Fibroblast of skin of left quadriceps (primary cell): ENCODE results near the gene TTC23L.

Experiments
- DNase-seq, 2 experiments: peaks; one replicate each; pipeline ENCODE4 v3.0.0-alpha.2; 2013; ENCODE audit warnings: low read depth in 2 of 2

The TTC23L gene

GRCh38 chr5:34869256-34869655 lies 30.3 kb downstream of the TTC23L start:
- no peak for DNase-seq

DNA sequence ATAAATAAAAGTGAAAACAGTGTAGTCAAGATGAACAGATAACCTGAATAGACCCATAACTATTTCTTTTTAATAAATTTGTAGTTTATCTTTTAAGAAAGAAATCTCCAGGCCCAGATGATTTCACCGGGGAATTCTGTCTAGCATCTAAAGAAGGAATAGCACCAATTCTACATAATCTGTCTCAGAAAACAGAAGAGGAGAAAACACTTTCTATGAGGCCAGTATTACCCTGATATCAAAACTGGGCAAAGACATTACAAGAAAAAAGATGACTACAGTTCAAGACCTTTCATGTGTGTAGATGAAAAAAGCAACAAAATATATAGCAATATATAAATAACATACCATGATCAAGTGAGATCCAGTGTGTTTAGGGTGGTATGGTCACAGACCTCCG lies 31.4 kb downstream of the TTC23L start:
- no peak for DNase-seq

- DNase-seq, result no peak
These were observed 37.3 kb downstream of the TTC23L start for GRCh38 chr5:34876275-34876674.

- no peak for DNase-seq
These were observed 42.3 kb downstream of the TTC23L start for GRCh38 chr5:34881246-34881645.

DNA sequence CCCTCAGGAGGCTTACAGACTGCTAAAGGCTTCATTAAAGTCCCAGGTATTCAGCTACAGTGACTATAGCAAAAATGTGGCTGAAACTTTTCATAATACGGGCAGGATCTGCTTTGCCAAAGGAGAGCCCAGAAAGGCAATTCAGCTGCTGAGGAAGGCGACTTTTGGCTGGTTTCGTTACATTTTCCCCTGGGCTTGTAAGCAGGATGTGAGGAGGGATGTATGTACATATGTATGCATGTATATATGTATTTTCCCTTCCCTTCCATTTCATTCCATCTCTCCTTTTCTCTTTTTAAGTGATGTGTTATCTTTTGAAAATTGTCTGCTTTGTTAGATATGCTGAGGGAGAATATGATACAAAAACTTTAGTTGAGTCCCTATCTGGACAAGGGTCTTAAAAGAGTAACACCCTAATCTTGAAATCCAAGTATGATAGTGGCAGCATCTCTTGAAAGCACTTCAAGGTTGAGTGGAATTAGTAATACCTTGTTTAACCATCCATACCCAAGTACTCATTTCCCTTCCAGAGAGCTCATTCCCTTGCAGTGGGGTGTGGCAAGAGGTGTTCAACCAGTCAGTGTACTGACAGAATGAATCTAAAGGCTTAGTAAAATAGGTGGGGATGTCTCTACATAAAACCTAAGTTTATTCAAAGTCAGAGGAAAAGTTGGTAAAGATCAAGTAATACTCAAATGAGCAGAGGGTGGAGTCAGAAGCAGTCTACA lies 47.6 kb downstream of the TTC23L start:
- no peak for DNase-seq

DNA sequence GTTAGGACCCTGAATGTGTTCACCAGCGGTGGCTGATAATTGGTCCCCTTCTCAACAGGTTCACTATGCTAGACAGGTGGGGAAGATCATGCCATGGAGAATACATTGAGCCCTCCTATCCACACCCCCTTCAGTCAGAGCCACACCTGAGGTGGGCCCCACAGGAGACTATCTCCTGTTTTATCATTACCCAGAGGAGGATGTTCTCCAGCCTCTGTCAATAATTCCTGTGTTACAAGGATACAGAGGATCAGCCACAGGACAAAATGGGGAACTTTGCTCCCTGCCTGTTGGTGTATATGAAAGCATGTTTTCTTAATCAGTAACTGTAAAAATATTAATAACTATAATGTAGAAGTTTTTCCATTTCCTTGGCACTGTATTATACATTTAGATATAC lies 50.4 kb downstream of the TTC23L start:
- DNase-seq, result no peak

DNA sequence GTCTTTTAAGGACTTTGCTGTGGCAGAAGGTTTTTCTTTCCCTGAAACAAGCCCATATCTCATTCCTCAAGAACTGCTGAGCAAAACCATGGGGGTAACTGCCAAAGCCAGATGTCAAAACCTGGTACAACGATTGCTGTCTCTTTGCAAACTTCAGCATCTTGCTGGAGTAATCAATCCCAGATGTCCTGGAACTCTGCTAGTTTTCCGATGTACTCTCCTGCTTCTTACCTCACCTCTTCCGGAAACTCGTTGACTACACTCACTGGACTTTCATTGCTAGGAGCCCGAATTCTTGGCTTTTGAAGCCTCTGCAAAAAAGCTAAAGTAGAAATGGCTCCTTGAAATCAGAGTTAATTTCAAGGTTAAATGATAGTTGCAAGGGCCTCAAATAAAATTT lies 53.0 kb downstream of the TTC23L start:
- DNase-seq, result peak; percentile 95

DNA sequence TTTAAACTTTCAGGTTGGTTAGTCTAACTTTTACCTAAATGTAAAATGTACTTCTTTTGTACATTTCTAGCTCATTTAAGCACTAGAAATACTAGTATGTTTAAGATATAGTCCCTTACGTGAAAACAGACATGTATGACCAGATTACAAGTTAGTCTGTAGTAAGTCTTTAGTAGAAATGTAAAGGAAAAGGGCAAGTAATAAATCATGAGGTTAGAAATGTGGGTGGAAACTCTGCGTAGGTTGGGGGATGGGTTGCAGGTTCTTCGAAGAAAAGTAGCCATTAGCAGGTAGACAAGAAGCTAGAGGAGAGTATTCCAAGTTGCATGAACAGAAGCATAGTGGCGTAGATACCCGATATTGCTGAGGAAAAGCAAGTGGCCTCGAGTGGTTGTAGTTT lies 53.5 kb downstream of the TTC23L start:
- no peak for DNase-seq

DNA sequence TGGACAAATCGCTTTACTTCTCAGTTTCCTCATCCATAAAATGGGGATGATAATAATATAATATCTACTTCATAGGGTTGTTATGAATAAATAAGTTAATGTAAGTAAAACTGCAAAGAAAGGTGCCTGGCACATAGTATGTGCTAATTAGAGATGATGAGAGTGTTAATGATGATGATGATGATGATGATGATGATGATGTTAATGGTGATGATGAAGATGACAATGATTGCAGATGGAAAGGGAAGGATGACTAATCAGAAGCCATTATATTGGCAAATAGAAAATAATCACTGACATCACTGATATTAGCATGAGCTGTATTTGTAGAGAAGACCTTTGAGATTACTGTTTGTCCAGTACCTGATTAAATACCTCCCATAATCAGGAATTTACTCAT lies 55.8 kb downstream of the TTC23L start:
- no peak for DNase-seq

DNA sequence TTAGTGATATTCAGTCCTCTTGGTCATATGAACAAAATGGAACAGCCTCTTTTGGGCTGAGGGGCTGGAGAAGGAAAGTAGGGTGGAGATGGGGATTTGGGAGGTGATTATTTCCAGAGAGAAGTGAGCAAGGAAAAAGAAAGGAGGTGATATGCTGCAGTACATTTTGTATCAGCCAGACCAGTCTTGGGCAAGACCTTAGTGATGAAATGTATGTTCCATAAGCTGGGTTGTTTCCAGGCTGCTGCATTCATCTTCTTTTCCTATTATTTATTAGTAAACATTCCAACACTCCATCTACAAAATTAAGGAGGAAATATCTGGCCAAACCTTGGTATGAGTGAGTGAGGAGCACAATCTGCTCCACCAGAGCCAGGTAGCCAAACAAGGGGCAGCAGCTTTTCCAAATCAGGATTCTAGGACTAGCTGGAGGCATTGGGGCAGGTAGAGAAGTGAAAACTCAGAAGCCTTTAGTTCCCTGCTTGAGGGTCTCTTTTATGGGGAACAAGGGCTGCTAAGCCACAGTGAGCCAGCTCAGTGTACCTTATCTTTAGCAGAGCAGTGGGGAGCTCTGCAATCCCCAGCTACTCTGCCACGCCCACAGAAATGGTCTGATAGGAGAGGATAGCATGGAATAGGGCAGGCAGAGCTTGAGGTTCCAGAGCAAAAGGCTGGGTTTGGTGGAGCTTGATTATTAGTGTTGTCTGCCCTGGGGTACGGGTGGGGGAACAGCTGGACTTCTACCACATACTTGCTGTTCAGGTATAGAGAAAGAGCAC lies 56.9 kb downstream of the TTC23L start:
- no peak for DNase-seq

GRCh38 chr5:34897646-34898045 lies 58.7 kb downstream of the TTC23L start:
- no peak for DNase-seq

- DNase-seq, result peak; percentile 46 to 54
These were observed 59.4 kb downstream of the TTC23L start for GRCh38 chr5:34898258-34898895.

GRCh38 chr5:34899066-34899465 lies 60.1 kb downstream of the TTC23L start:
- DNase-seq, result no peak

- DNase-seq, result no peak
These were observed 61.7 kb downstream of the TTC23L start for GRCh38 chr5:34900652-34901051.

DNA sequence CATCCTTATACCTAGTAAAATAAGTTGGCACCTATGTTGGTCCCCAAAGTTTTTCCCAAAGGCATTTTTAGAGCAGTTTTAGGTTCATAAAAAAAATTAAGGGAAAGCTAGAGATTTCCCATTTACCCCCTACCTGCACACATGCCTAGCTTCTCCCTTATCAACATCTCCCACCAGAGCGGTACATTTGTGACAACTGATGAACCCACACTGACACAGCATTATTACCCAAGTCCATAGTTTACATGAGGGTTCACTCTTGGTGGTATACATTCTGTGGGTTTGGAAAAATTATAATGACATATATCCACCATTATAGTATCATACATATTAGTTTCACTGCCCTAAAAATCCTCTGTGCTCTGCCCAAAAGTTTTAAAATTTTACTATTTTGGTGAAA lies 64.3 kb downstream of the TTC23L start:
- DNase-seq, result no peak

GRCh38 chr5:34905564-34905963 lies 66.6 kb downstream of the TTC23L start:
- DNase-seq, result no peak

DNA sequence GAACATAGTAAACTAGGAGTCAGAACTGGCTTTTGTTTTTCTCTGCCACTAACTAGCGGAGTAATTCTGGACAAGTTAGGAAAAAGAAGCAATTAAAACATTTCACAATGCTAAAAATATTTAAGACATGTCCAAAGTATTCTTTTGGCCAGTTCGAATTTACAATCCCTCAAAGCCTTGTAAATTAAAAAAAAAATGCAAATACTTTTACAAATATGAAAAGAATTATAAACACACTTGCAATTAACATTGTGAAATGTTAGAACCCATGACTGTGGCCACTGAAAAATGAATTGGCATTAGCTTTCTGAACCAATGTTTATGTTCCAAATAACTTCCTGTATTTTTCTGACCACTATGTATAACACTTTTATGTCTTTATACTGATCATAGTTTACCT lies 74.1 kb downstream of the TTC23L start:
- DNase-seq, result no peak

DNA sequence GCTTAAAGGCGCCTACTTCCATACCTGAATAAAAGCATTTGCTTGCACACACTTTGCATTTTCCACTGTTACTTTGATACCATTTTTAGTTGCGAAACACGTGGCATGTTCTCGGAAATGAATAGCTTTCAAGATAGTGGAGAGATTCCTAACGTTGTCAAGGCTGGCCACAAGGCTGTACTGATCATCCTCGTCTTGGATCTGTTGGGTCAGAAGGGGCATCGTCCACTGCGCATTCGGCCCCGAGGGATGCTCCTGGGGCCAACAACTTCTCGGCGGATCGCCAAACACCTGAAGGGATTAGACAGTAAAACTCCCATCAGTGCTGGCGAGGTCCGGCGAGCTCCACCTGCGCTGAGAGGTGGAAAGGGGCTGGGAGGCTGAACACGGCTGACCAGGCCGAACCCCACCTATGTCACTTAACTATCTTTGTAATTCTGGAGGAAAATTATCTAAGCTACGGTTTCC lies 75.7 kb downstream of the TTC23L start:
- no peak for DNase-seq

- DNase-seq, result peak; percentile 91
These were observed 76.3 kb downstream of the TTC23L start, which contains the start of the genes BRIX1 and RAD1 for GRCh38 chr5:34915139-34915855. TSS of gene BRIX1 (plus strand) at chr5:34915711. CDS start at chr5:34915739, 28 bp downstream. TSS of gene RAD1 (minus strand) at chr5:34915504. CDS start at chr5:34914892, 612 bp downstream.

DNA sequence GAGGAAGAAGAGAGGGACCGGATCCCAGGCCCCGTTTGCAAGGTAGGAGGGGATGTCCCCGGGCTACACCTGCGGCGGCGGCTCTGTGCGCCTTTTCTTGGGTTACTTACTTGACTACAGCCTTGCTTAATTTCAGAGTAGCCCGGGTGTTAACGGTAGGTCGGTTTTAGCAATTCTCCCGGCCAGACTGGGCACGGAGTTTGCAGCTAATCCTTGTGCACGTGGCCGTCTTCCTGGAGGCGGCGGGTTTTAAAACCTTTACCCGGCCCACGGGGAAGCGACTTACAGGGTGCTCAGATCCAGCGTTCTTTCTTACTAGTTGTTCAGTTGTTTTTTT lies 76.9 kb downstream of the TTC23L start:
- no peak for DNase-seq

DNA sequence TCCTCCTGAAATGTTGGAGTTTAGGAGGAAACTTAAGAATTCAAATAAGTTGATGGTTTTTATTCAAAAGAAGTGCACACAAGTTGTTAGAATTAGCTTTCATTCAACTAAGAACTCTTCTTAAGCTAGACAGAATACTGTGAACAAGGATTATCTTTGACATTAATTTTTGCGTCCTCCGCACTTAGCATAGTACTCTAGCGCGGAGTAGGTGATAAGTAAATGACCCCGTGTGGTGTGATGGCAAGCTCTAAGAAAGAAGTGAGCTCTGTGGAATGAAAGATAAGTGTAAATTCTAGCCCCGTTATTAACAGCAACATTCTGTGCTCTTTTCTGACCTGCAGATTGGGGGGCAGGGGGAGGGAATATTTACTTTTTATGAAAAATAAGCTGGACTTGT lies 77.6 kb downstream of the TTC23L start:
- no peak for DNase-seq

DNA sequence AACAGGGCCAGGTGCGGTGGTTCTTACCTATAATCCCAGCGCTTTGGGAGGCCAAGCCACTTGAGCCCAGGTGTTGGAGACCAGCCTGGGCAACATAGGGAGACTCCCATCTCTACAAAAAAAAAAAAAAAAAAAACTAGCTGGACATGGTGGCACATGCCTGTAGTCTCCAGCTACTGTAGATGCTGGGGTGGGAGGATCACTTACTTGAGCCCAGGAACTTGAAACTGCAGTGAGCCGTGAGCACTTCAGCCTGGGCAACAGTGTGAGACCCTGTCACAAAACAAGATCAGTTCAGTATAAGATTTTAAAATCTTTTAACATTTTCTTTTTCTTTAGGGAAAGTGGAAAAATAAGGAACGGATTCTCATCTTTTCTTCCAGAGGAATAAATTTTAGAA lies 79.1 kb downstream of the TTC23L start:
- DNase-seq, result no peak
